Central memory CD8-positive, alpha-beta T cell (primary cell): ENCODE measurements around the gene TMEM50A.
"Not testable (repeated sequence)": the region's sequence is repeated elsewhere in the genome, so short reads cannot be mapped to it uniquely, and the experiment has no call there.

Source experiments
- ATAC-seq: fragments of 150-1000 bp; cut with Tn5 transposase; replicated peaks from 2 replicates; pipeline ENCODE4 v1.10.0; 2022; ENCODE audit warnings: mild to moderate bottlenecking, moderate FRiP score, moderate number of reproducible peaks; ENCODE audit not compliant: poor library complexity, severe bottlenecking; ENCODE audit errors: extremely low read depth
- DNase-seq, 2 donors: peaks; one replicate each; pipeline ENCODE4 v3.0.0; 2021; ENCODE audit warnings: low spot score in 2 of 2
- H3K27ac Mint-ChIP-seq: one replicate; pipeline ENCODE4 v1.8.0; 2022; ENCODE audit warnings: low read depth, mild to moderate bottlenecking, moderate library complexity, mixed read lengths
- H3K27me3 Mint-ChIP-seq: one replicate; pipeline ENCODE4 v1.8.0; 2022; ENCODE audit warnings: mixed read lengths
- H3K36me3 Mint-ChIP-seq: one replicate; pipeline ENCODE4 v1.8.0; 2022; ENCODE audit warnings: mild to moderate bottlenecking, moderate library complexity, mixed read lengths; ENCODE audit not compliant: insufficient read depth
- H3K4me1 Mint-ChIP-seq: one replicate; pipeline ENCODE4 v1.8.0; 2022; ENCODE audit warnings: mixed read lengths
- H3K4me3 Mint-ChIP-seq: one replicate; pipeline ENCODE4 v1.8.0; 2022; ENCODE audit warnings: mild to moderate bottlenecking, moderate library complexity, mixed read lengths
- H3K9me3 Mint-ChIP-seq: one replicate; pipeline ENCODE4 v1.8.0; 2022; ENCODE audit warnings: mixed read lengths

Gene TMEM50A

GRCh38 chr1:25409641-25410427 lies 71.7 kb downstream of the TMEM50A start:
- H3K4me3 Mint-ChIP-seq, H3K27ac Mint-ChIP-seq, H3K36me3 Mint-ChIP-seq, DNase-seq, H3K9me3 Mint-ChIP-seq, H3K4me1 Mint-ChIP-seq, ATAC-seq, H3K27me3 Mint-ChIP-seq: not testable (repeated sequence)
